ENCODE results near the gene UBE2N.

- TF ChIP-seq SIN3A (IDR thresholded peaks at IDR 0.05; ENCODE audit: borderline replicate concordance, insufficient read depth, low read length) (no peak), POLR2AphosphoS5 (IDR thresholded peaks at IDR 0.05; ENCODE audit: low read depth, low read length) (no peak), TAF1 (IDR thresholded peaks at IDR 0.05; ENCODE audit: borderline replicate concordance, insufficient read depth, low read length) (no peak)
Measured at GRCh38 chr12:93456077-93456476, 14.3 kb upstream of the UBE2N start.
